SK-N-SH (cell line): ENCODE data around the gene MIPOL1.

Experiments used
- EP300 ChIP-seq, 2 experiments: IDR thresholded peaks; 2 replicates each; pipeline versions ENCODE4 v1.4.0 to v1.6.1; 2012; ENCODE audit warnings: borderline replicate concordance in 1 of 2, low read depth in 1 of 2, low read length in 1 of 2
- EZH2phosphoT487 ChIP-seq: fragments of 200-600 bp; sonication (generic); IDR thresholded peaks from 2 replicates; pipeline ENCODE4 v1.6.1; 2017; ENCODE audit warnings: low read depth, mixed run types, mild to moderate bottlenecking, antibody characterized with exemption, moderate library complexity, borderline replicate concordance
- JUND ChIP-seq: IDR thresholded peaks from 2 replicates; pipeline ENCODE4 v1.4.0; 2012
- POLR2AphosphoS5 ChIP-seq: IDR thresholded peaks from 2 replicates; pipeline ENCODE4 v1.6.1; 2012; ENCODE audit warnings: low read depth, low read length
- RAD21 ChIP-seq: IDR thresholded peaks from 2 replicates; pipeline ENCODE4 v1.6.1; 2012; ENCODE audit warnings: mild to moderate bottlenecking, low read length
- SIN3A ChIP-seq: IDR thresholded peaks from 2 replicates; pipeline ENCODE4 v1.6.1; 2012; ENCODE audit warnings: low read depth, mild to moderate bottlenecking, low read length, moderate library complexity, borderline replicate concordance
- SMC3 ChIP-seq: IDR thresholded peaks from 2 replicates; pipeline ENCODE4 v1.6.1; 2012; ENCODE audit warnings: low read depth, low read length, improper control_type of control experiment
- TAF1 ChIP-seq: IDR thresholded peaks from 2 replicates; pipeline ENCODE4 v1.6.1; 2012; ENCODE audit warnings: low read depth, mild to moderate bottlenecking, low read length, moderate library complexity, borderline replicate concordance
- TF ChIP-seq, protein P1 (sequence below): fragments of 200-600 bp; sonication (generic); IDR thresholded peaks from 2 replicates; pipeline ENCODE4 v1.6.1; 2017; ENCODE audit warnings: antibody characterized with exemption, mild to moderate bottlenecking, moderate library complexity
- TF ChIP-seq, protein P2 (sequence below): IDR thresholded peaks from 2 replicates; pipeline ENCODE4 v1.4.0; 2012; ENCODE audit warnings: low read depth, borderline replicate concordance

DNA sequence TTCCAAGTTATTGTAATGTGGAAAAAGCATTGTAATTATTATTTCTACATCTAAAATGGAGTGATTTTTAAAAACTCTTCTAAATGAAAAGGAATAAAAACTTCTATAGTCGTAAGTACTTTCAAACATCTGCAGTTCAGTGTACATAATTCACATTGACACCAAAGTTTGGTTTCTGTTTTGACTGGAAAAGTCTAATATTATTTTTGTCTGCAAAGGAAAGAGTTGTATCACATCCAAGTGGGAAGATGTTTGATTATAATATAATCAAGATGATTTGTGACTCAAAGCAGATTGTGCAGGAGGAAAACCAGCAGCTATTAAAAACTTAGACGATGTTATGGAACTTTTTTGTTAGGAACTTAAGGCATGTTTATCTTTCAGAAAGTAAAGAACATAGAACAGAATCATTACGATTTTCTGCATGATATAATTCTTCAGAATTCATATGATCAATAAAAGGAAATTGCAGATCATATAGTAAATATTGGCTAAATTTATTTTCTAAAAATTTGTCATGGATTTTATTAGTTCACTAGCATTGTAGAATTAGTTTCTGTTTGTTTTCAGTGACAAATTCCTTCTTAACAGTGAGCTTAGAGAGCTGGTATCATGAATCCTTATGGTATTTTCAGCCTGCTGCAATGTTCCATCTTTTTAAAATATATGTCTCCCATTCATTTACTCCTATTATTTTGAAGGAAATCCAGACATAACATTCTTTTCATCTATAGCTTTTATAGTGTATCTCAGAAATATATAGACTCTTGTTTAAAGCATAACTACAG, 145.8 kb downstream of the MIPOL1 start:
- TF ChIP-seq, protein P1, sequence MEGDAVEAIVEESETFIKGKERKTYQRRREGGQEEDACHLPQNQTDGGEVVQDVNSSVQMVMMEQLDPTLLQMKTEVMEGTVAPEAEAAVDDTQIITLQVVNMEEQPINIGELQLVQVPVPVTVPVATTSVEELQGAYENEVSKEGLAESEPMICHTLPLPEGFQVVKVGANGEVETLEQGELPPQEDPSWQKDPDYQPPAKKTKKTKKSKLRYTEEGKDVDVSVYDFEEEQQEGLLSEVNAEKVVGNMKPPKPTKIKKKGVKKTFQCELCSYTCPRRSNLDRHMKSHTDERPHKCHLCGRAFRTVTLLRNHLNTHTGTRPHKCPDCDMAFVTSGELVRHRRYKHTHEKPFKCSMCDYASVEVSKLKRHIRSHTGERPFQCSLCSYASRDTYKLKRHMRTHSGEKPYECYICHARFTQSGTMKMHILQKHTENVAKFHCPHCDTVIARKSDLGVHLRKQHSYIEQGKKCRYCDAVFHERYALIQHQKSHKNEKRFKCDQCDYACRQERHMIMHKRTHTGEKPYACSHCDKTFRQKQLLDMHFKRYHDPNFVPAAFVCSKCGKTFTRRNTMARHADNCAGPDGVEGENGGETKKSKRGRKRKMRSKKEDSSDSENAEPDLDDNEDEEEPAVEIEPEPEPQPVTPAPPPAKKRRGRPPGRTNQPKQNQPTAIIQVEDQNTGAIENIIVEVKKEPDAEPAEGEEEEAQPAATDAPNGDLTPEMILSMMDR, result no peak
- TF ChIP-seq POLR2AphosphoS5 (no peak), JUND (no peak), EP300 (IDR thresholded peaks at IDR 0.05; ENCODE audit: borderline replicate concordance in 1 of 2, low read depth in 1 of 2, low read length in 1 of 2) (no peak), SIN3A (no peak), SMC3 (no peak), RAD21 (no peak), EZH2phosphoT487 (no peak), TAF1 (no peak)
- TF ChIP-seq, protein P2, sequence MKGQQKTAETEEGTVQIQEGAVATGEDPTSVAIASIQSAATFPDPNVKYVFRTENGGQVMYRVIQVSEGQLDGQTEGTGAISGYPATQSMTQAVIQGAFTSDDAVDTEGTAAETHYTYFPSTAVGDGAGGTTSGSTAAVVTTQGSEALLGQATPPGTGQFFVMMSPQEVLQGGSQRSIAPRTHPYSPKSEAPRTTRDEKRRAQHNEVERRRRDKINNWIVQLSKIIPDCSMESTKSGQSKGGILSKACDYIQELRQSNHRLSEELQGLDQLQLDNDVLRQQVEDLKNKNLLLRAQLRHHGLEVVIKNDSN, result no peak
